Progenitor cell of endocrine pancreas (in vitro differentiated cells): ENCODE results near the gene VCAN. TPM values are rescaled to one million over a fixed set of nuclear protein-coding genes. Genes with fewer than 3 reads are reported as not detected.

ENCODE experiments used
- DNase-seq: peaks from one replicate; pipeline ENCODE4 v3.0.0; 2021; ENCODE audit warnings: low spot score; ENCODE audit not compliant: unreplicated experiment
- H3K27ac Mint-ChIP-seq: 2 replicates; pipeline ENCODE4 v1.8.0; 2021; ENCODE audit warnings: mild to moderate bottlenecking, moderate library complexity, mixed read lengths
- H3K27me3 Mint-ChIP-seq: 2 replicates; pipeline ENCODE4 v1.8.0; 2021; ENCODE audit warnings: mixed read lengths
- H3K36me3 Mint-ChIP-seq: 2 replicates; pipeline ENCODE4 v1.8.0; 2022; ENCODE audit warnings: mixed read lengths; ENCODE audit not compliant: insufficient read depth
- H3K4me1 Mint-ChIP-seq: 2 replicates; pipeline ENCODE4 v1.8.0; 2021; ENCODE audit warnings: low read depth, mixed read lengths
- H3K4me3 Mint-ChIP-seq: 2 replicates; pipeline ENCODE4 v1.8.0; 2021; ENCODE audit warnings: low read depth, mild to moderate bottlenecking, moderate library complexity, mixed read lengths
- H3K9me3 Mint-ChIP-seq: 2 replicates; pipeline ENCODE4 v1.8.0; 2021; ENCODE audit warnings: low read depth, mixed read lengths
- CTCF ChIP-seq: fragments of 200-600 bp; sonication (generic); IDR thresholded peaks from one replicate; pipeline ENCODE4 v1.5.0; 2021; ENCODE audit warnings: antibody characterized with exemption, mild to moderate bottlenecking; ENCODE audit not compliant: unreplicated experiment
- total RNA-seq: library from RNA; stranded (reverse); gene quantifications from 2 replicates; pipeline ENCODE4 v1.2.1, GENCODE V29; 2021

VCAN gene
- total RNA-seq, 1 donor from 2014 or later = 673 TPM

GRCh38 chr5:83554686-83555085 lies 83.1 kb downstream of the VCAN start:
- Mint-ChIP-seq H3K36me3 (peaks cover 39% of the 10 kb centered on the region), H3K4me3 (no peak overlapping the region), H3K4me1 (peaks cover 41% of the 10 kb centered on the region), H3K9me3 (no peaks in the 10 kb centered on the region), H3K27me3 (peaks cover 3% of the 10 kb centered on the region), H3K27ac (no peak overlapping the region)
- TF ChIP-seq CTCF = no peak
- no peak for DNase-seq

- H3K4me3 Mint-ChIP-seq = no peak overlapping the region
- peaks cover 38% of the 10 kb centered on the region for H3K4me1 Mint-ChIP-seq
- peaks cover 39% of the 10 kb centered on the region for H3K36me3 Mint-ChIP-seq
- no peaks in the 10 kb centered on the region for H3K9me3 Mint-ChIP-seq
- H3K27me3 Mint-ChIP-seq = peaks cover 3% of the 10 kb centered on the region
- no peak for DNase-seq
- no peak for TF ChIP-seq CTCF
- H3K27ac Mint-ChIP-seq = no peak overlapping the region
Measured at GRCh38 chr5:83555263-83555662, 83.7 kb downstream of the VCAN start.

GRCh38 chr5:83556190-83556589 lies 84.6 kb downstream of the VCAN start:
- Mint-ChIP-seq H3K36me3 (peaks cover 44% of the 10 kb centered on the region), H3K27ac (no peak overlapping the region)
- TF ChIP-seq CTCF = no peak

GRCh38 chr5:83559118-83559785 lies 87.7 kb downstream of the VCAN start:
- peak overlapping the region; percentile 7 for H3K4me3 Mint-ChIP-seq
- DNase-seq = no peak
- no peak for TF ChIP-seq CTCF
- no peaks in the 10 kb centered on the region for H3K9me3 Mint-ChIP-seq
- peaks cover 63% of the 10 kb centered on the region for H3K4me1 Mint-ChIP-seq
- H3K27ac Mint-ChIP-seq = peak overlapping the region; percentile 91
- peaks cover 16% of the 10 kb centered on the region for H3K27me3 Mint-ChIP-seq
- peaks cover 30% of the 10 kb centered on the region for H3K36me3 Mint-ChIP-seq

More at GRCh38 chr5:83556190-83556589, 84.6 kb downstream of the VCAN start:
- Mint-ChIP-seq H3K4me3 (no peak overlapping the region), H3K9me3 (no peaks in the 10 kb centered on the region), H3K4me1 (peaks cover 46% of the 10 kb centered on the region), H3K27me3 (peaks cover 11% of the 10 kb centered on the region)
- DNase-seq = no peak

DNA sequence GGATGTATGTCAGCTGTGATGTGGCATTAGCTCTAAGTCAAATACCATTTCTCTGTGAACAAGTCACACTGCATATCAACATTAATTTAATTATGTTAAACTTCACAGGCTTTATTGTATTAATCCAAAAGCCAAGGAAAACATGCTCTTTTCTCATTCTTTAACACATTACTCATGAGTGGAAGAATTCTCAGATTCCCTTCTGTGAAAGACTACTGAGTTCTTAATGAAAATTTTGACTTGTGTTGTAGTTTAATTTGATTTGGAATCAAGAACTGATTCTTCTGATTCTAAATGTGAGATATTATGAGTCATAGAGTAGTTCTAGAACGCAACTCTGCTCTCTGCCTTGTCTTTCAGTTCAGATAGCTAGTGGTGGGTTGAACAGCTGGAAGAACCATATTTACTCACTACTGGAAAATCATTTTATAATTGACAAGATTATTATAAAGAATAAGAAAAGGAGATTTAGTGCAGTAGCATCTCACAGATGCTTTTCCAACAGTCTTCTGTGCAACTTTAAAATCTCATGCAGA lies 90.6 kb downstream of the VCAN start:
- Mint-ChIP-seq H3K27me3 (peaks cover 13% of the 10 kb centered on the region), H3K27ac (no peak overlapping the region), H3K4me1 (peaks cover 69% of the 10 kb centered on the region), H3K36me3 (peaks cover 35% of the 10 kb centered on the region), H3K4me3 (no peak overlapping the region), H3K9me3 (no peaks in the 10 kb centered on the region)
- TF ChIP-seq CTCF = no peak
- no peak for DNase-seq
